HG03139 (cell line): ENCODE data around the gene IGF1.

Experiments
- ATAC-seq: cut with Tn5 transposase; IDR thresholded peaks from one replicate; pipeline ENCODE4 v1.9.1; 2021; ENCODE audit not compliant: unreplicated experiment

Gene IGF1

DNA sequence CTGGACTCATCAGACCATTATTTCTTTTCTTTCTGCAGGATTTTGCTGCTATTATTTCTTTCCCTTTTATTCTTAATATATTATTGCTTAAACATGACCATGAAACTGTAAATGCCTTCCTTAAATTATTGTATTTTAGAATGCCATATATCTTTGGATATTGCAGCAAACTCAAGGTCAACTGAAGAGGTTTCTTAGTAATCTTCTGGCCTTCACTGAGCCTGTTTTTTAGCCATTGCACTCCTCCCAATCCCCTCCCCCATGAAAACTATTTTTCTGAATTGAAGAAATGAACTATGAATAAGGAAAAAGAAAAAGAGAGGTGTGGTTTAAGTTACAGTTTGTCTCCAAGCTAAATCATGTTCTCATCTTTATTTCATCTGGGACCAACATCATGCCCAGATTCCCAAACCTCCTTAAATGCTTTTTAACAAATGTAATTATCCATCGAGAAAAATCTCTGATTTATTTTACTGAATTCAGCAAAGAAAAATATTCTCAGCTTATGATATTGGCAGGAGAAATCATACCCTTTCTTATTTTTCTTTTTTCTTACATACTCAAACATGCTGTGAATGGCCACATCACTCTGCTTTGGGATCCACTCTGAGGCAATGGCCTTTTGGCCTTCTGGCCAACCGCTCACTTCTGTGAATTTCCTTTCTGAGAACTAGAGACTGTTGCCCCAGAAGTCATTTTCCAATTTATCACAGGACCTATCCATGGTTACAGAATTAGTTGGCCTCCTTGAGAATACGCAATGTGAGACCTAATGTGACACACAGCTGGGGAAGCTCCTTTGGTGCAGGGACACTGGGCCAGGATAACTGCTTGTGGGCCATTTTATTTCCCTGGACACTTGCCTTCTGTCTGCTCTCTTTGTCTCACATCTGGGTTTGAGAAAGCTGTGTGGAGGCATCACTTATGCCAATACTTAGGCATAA lies 50.9 kb downstream of the IGF1 start:
- ATAC-seq: no peak

DNA sequence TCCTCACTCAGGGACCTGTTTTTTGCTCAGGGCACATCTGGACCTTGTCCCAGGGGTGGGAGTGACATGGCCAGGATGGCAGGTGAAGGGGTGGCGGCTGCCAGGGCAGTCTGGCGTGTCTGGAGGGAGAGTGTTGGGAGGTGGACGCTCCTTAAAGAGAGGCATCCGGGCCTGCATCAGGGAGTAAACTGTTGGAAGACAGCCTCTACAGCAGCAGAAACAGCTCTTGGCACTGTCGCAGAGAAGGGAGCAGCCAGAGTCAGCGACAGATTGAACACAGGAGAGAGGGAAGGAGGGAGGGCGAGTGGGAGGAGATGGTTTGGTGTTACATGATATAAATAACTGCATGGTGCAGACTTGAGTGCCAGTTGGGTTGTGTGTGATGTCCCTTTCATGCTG lies 52.8 kb downstream of the IGF1 start:
- ATAC-seq: no peak

DNA sequence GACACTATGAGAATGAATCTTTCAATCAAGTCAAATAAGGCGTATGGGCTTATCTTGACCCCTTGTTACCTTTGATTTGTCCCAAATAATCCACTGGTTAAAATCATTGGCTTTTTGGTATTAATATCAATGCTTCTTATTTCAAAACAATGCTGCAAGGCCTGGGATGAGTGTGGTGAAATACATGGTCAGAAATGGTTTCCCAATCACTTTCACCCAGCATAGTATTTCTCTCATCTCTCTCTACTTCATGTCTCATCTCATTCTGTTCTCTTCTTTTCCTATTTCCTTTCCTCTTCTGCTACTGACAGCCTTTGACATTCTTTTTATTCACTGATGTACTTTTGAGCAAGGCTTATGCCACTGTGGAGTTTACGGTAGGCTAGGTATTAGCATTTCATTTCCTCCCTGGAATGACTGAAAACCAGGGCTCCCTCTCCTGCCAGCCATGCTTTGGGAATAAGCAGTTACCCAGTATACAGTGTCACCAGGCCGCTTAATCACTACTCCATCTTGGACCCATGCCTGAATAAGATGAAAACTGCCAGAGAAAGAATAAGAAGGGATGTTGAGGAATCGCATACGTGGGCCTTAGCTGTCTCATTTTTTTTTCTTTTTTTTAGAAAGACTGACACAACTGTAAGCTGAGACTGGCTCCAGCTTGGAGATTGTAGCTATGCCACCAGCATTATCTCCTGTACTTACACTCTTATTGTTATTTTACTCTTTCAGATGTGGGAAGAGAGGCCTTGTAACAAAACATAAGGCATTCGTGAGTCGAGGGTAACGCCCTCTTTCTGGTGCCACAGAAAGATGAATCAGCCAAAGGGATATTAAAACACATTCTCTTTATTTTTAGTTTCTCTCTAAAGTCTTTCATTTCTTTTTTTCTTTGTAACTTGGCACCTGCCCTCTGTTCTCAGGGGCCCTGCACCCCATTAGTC lies 53.5 kb downstream of the IGF1 start:
- no peak for ATAC-seq

DNA sequence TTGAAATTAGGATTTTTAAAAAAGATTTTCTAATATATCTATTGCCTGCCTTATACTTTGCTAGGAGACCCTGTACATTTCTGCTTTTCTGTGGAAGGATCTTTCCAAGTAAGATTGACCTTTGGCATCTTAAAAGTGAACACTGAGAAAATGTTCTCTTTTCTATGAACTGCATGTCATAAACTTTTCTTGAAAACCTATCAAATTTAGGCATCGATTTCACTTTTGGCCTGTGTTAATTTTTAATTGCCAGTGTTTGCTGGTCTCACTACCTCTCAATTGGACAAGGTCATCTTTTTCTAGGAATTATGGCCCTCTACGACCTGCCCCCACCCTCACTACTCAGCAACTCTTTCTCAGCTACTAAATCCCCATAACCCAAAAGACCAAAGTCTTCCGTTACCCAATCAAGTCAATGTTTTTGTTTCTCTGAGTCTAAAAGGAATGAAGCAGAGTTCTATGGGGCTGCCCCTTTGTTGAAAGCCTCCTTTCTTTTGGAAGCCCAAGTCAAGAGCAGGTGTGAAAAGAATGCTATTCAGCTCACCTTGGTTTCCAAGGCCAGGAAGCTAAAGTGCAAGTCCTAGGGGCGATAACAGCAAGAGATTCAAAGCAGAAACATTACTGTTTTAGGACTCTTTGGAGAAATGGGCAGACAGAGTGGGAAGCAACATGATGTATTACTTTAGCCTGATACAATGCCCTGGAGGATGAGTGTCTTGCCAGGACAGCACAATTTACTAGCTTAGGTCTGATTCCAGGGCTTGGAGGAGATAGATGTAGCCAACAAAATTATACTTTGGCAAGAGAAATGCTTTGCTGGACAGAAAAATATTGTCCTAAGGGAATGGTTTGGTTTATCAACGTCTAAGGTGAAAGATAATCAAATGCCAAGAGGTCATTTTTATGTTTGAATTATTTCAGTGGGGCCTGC lies 55.0 kb downstream of the IGF1 start:
- no peak for ATAC-seq

DNA sequence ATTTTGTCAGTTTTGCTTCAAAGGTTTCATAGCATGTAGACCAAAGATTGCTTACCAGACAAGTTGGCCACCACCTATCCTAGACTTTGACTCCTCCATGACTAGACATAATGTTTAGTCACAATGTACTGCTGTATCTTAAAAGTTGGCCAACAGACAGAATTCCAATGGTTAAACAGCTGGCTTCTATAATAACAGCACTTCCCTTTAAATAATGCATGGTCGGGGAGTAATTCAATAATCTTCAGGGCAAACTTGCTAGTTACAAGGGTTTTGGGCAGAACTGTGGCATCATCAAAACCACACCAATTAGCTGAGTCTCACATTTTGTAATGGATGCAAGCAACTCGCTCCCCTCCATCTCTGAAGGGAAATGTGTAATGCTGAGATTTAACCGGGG lies 56.9 kb downstream of the IGF1 start:
- no peak for ATAC-seq

DNA sequence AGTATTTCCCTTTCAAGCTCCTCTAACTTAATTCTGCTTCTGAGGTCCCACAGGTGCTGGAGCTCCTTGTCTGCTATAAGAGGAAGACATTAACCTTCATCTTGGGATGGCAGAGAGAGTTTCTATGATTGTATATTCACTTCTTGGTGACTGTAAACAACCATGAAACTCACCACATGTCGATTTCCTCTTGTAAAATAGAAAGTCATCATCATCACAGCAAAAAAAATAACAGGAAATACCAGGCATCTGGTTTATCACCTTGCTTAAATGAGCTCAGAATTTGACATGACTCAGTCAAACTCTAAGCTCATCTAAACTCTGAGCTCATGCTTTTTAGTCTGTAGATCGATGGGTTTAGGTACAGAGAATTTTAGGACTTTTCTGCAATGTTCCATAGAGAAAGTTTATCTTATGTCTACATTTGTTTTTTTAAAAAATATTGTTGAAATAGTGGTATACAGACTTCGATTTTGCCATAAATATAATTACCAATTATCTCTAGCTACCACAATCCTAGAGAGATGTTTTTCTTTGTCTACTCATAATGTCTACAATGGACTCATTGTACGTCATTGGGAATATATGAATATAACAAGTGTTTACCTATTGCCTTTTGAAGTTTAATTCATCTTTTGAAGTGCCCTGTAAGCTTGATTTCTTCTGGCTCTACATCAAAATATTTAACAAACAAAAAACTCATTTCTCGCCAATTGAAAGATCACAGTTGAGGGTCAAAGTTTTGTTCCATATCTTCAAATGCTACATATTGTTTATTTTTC lies 58.4 kb downstream of the IGF1 start:
- ATAC-seq: no peak

DNA sequence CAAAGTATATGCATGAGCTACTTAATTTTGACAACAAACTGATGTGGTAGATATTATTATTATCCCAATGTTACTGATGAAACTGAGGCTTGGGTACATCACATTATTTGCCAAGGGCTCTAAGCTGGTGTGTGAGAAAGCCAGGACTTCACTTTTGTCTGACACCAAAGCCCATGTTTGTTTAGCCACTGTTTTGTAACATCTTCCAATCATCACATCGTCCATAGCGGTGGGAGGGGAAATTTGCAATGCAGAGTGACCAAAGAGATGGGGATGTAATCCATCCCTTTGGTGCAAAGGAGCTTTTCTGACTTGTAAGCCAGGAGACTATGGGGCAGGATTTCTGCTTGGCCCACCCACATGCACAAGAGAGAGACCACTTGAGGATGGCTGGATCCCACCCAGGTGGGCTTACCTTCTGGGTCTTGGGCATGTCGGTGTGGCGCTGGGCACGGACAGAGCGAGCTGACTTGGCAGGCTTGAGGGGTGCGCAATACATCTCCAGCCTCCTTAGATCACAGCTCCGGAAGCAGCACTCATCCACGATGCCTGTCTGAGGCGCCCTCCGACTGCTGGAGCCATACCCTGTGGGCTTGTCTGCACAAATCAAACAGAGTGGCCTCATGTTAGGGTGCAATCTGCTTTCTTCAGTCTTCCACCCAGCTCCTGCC lies 61.1 kb downstream of the IGF1 start:
- ATAC-seq: no peak

DNA sequence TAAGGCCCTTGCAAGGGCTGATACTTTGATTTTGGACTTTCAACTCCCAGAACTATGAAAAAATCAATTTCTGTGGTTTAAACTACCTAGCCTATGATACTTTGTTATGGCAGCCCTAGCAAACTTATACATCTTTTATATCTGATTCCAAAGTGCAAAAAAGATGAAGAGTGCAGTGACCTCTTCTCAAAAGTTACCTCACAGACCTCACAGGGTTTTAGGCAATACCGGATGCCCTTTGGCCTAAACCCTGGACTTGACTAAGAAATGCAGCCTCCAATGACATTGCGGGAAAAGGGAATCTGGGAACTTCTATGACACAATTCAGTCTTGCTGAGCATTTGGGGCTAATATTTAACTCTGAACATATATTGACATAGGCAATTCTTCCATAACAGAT lies 63.3 kb downstream of the IGF1 start:
- ATAC-seq: no peak

DNA sequence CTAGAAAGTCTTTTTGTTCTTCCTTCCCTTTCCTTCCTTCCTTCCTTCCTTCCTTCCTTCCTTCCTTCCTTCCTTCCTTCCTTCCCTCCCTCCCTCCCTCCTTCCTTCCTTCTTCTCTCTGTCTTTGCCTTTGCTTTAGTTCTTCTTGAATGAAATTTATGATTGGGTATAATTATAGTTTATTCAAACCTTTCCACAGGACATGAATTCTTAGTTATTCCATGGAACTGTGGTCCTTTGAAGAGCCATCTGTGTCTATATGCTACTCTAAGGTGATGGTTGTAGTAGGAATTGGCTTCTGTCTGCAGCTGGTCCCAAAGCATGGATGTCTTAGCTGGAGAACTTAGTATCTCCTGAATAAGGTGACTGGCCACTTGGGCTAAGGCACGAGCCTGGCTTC lies 64.8 kb downstream of the IGF1 start:
- ATAC-seq: no peak

DNA sequence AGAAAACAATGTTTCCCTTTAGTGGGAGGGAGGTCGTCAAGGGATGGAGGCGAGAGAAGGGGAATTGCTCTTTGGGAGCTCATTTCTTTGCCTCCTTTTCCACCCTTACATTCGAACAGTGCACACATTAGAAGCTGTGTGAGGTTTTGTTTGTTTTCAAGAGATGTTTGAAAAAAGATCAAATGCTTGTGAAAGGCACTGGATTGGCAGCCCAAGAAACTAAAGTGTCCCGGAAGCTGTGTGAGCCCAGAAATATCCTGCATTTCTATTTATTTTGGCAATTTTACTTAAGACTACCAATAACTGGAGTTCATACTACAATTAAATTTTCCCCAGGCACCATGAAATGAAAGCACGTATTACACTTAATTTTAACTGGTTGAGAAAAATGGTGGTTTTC lies 67.0 kb downstream of the IGF1 start:
- ATAC-seq: no peak

DNA sequence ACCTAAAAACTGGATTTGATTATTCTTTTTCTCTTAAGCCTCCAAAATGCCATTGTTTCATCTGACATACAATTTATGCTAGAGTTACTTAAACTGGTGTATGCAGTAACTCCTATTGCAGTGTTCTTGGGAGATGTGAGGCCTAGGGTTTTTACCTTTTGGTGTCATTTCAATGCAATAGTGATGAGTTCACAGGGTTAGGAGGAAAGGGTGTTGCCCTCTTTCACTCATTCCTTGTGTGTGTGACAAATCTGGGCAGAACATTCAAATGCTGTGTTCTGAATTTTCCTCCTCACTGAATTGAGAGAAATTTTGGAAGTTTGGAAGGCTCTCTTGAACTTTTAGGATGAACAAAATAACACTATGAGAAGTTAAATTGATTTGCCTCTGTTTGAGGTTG lies 69.9 kb downstream of the IGF1 start:
- no peak for ATAC-seq

DNA sequence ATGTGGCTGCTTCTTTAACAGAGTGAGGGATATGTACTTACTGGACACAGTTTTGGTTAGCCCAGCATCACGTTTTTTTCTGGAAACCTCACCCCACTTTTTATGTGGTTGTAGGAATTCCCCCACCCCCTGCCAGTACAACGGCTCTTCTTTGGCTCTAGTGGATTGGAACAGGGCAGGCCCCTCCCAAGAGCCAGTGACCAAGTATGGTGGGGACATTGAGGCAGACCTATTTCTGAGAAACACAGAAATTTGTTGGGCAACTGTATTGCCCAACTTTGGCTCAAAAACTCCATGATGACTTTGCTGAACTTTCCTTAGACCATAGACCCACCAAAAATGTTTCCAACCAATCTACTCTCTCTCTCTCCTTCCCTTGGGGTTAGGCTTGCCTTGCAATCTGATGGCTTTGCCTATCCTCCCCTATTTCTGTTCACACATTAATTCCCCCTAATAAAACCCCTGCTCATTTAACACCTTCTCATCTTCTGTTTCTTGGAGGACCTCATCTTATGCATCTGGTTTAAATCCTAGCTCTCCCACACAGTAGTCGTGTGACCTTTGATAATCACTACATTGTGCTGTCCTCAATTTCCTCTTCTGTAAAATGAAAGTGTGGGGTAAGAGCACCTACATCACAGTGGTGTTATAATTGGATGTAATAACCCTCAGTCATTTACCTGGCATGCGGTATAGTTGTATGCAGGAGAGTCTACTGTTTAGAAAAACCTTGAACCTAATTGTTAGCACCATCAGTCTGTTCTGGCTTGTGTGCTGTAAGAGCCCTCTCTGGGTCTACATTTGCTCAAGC lies 71.7 kb downstream of the IGF1 start:
- no peak for ATAC-seq

DNA sequence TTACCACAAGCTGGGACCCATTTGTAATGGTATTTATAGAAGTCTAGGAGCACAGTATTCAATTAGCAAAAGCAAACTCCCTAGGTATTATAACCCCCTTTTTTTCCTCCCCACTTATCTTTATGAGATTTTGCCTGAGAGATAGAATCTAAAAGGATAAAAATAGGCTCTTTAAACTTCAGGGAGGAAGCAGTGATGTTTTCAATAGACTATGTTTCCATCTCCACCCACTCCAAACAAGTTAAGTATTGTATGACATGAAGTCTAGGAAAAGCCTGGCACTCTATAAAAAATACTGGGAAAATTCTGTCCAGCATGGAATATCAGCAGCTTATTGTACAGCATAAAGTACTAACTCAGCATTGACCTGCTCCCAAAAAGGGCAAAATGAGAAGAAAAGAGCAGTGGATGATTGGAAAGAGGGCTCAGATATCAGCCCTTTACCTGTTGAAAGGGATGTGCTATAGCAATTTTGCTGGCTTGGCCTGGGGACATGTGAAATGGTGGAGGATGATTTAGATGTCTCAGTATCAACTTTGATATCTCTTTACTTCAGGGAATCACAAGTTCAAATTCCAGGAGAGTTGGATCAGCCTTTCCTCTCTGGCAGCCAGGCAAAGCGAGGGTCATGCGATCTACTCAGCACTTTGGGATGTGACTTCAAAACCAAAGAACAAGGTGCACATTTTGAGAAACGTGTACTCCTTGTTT lies 72.4 kb downstream of the IGF1 start:
- no peak for ATAC-seq

DNA sequence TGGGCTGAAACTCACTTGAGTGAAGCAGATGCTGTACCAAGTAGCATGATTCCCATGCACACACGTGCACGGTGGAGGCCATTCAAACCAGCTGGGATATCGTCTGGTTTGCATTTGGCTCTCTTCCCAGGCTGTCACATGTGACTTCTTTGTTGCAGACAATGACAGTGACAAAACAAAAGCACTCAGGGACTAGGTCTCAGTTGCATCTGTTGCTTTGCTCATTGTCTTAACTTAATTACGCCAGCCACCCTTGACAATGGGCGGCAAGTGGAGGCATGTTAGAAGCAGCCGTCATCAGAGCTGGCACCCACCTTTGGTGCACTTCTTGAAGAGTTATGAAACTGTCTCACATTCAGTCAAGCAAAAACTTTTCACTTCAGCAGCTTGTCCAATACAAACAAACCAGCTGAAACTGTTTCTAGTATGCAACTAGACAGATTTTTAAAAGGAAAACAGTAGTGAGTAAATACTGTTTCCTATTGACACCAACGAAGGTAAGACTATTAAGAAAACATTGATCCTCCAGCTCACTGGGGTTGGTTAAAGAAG lies 74.3 kb downstream of the IGF1 start:
- no peak for ATAC-seq

DNA sequence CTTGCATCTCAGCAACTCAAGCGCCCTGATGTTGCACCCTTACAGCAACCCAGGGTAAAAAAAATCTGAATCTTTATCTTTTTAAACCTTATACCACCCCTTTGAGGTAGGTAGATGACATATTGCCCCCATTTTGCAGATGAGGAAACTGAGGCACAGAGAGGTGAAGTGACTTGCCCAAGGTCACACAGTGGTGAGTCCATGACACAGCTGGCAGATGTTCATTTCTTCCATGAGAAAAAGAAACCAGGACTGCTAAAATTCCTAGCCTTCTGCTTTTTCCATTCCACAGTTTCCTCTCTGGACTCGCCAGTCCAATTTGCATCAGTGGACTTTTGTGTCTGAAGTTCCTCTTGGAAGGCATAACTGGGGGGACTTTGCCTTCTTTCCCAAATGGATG lies 79.3 kb downstream of the IGF1 start:
- ATAC-seq: no peak

DNA sequence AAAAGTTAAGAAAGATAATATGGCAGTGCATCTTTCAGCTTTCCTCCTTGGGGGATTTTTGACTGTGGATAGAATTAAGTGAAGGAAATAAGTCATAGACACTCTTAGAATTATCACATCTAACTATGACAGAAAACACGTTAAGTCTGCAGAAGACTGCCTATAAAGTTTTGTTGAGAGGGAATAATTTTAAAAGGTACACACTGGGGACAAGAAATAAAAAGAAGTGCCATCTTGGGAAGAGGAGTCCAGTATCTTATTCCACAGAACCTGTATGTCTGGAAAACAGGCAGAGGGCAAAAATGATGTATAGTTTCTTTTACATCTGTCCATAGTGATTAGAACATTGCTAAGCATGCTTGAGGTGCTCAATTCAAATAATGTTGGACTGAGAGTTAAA lies 80.7 kb downstream of the IGF1 start:
- ATAC-seq: no peak

DNA sequence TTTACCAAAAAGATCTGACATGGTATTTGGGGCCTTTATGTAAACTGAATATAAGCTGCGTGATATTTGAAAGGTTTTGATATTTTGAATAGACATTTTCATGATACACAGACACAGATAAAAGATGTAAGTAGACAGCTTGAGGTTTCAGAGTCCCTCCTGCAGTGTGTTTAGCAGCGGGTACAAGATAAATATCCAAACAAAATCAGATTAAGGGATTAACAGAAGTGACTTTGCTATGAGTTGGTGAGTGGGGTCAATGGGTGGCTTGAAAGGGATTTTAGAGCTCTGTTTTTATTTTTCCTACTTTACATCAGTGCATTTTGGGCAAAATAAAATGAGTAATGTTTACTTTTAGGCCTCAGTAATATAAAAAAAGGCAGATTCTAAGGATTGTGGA lies 84.1 kb downstream of the IGF1 start:
- no peak for ATAC-seq

DNA sequence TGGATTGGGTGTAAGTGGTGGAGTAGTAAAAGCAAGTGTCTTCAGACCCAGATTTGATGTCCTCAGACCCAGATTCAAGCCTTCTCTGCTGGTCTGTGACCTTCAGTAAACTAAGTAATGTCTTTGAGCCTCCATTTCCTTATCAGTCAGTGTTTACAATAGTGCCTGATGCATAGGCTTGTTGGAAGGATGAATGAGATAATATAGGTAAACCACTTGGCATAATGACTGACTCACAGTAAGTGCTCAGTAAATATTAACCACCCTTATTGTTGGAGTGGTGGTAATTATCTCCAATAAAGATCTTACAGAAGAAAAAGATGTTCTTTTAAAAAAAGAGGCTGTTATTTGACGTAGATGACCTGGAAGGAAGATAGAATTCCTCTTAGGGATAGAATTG lies 86.2 kb downstream of the IGF1 start:
- ATAC-seq: no peak
